Measurements from ENCODE around the gene PCSK6. TPM values are rescaled to one million over a fixed set of nuclear protein-coding genes. Genes with fewer than 3 reads are reported as not detected.

PCSK6 gene
- total RNA-seq, 1 donor from 2014 or later: 5.4 TPM

GRCh38 chr15:101504866-101505609, 15.5 kb upstream of the PCSK6 start:
- Mint-ChIP-seq H3K36me3 (ENCODE audit: low read depth) (no peaks in the 10 kb centered on the region), H3K27ac (ENCODE audit: unreplicated experiment) (no peak overlapping the region)
- DNase-seq (ENCODE audit: low read depth, low spot score): no peak

DNA sequence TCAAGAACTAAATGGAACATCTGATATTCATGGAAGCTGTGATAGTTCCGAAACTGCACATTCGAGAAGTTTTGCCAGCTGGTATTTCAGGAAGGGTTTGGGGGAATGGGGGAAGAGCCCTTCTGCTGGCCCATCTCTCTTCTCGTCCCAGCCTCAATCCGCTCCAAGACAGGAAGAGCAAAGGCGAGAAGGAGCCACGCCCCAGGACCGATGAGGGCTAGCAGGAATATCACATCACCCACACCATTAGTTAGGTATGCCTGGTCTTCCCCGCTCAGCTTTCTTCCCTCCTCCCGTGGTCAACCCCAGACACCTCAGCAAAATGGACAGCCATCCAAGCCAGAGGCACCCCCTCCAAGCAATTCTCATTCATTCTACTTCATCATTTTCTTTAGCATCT, 14.9 kb upstream of the PCSK6 start:
- Mint-ChIP-seq H3K9me3 (no peaks in the 10 kb centered on the region), H3K27me3 (ENCODE audit: low read depth) (peaks cover 7% of the 10 kb centered on the region), H3K4me3 (no peak overlapping the region), H3K4me1 (peaks cover 5% of the 10 kb centered on the region), H3K27ac (ENCODE audit: unreplicated experiment) (no peak overlapping the region), H3K36me3 (ENCODE audit: low read depth) (no peaks in the 10 kb centered on the region)
- TF ChIP-seq CTCF (conservative IDR thresholded peaks at IDR 0.05): no peak
- DNase-seq (ENCODE audit: low read depth, low spot score): no peak

More at GRCh38 chr15:101504866-101505609, 15.5 kb upstream of the PCSK6 start:
- Mint-ChIP-seq H3K4me3 (no peak overlapping the region), H3K9me3 (no peaks in the 10 kb centered on the region), H3K4me1 (peaks cover 10% of the 10 kb centered on the region), H3K27me3 (ENCODE audit: low read depth) (peaks cover 9% of the 10 kb centered on the region)
- no peak for TF ChIP-seq CTCF (conservative IDR thresholded peaks at IDR 0.05)

GRCh38 chr15:101503296-101503599, 13.7 kb upstream of the PCSK6 start:
- DNase-seq (ENCODE audit: low read depth, low spot score): no peak
- Mint-ChIP-seq H3K4me1 (no peaks in the 10 kb centered on the region), H3K9me3 (no peaks in the 10 kb centered on the region), H3K27ac (ENCODE audit: unreplicated experiment) (no peak overlapping the region), H3K36me3 (ENCODE audit: low read depth) (no peaks in the 10 kb centered on the region), H3K27me3 (ENCODE audit: low read depth) (peaks cover 7% of the 10 kb centered on the region), H3K4me3 (no peak overlapping the region)
- no peak for TF ChIP-seq CTCF (conservative IDR thresholded peaks at IDR 0.05)

- DNase-seq (ENCODE audit: low read depth, low spot score): no peak
- no peaks in the 10 kb centered on the region for H3K36me3 Mint-ChIP-seq (ENCODE audit: low read depth)
These were observed 13.2 kb upstream of the PCSK6 start for GRCh38 chr15:101502572-101503295.

More at GRCh38 chr15:101502572-101503295, 13.2 kb upstream of the PCSK6 start:
- H3K27ac Mint-ChIP-seq (ENCODE audit: unreplicated experiment): no peak overlapping the region
- no peak overlapping the region for H3K4me3 Mint-ChIP-seq
- peaks cover 2% of the 10 kb centered on the region for H3K4me1 Mint-ChIP-seq
- no peak for TF ChIP-seq CTCF (conservative IDR thresholded peaks at IDR 0.05)
- H3K9me3 Mint-ChIP-seq: no peaks in the 10 kb centered on the region
- peaks cover 10% of the 10 kb centered on the region for H3K27me3 Mint-ChIP-seq (ENCODE audit: low read depth)
